Epithelial cell of alveolus of lung (primary cell): ENCODE data around the gene CCNH. TPM values are rescaled to one million over a fixed set of nuclear protein-coding genes. Genes with fewer than 3 reads are reported as not detected.

Experiments used
- total RNA-seq: library from RNA; depleted of rRNA; stranded (reverse); fragments of >200 nt; gene quantifications from 2 replicates; pipeline ENCODE4 v1.2.1, GENCODE V29; 2015

Gene CCNH
- 56.3 and 64.5 TPM in 2 replicates for total RNA-seq

GRCh38 chr5:87412630-87413342, at the start of gene CCNH:
Gene CCNH, minus strand, starts transcription at chr5:87412930. Its CDS starts 136 bp downstream, at chr5:87412794.

Other genes starting within 250 kb of the CCNH start
- gene RASA1, start 145.0 kb downstream of the CCNH start, total RNA-seq, result 18.2 and 23.1 TPM in 2 replicates